GM12872 (cell line): ENCODE results near the gene UPF2.

Source experiments
- CTCF ChIP-seq: IDR thresholded peaks from 3 replicates; pipeline ENCODE4 v1.5.1; 2011; ENCODE audit warnings: low read depth, mild to moderate bottlenecking, low read length, moderate library complexity; ENCODE audit not compliant: insufficient read depth

The UPF2 gene

GRCh38 chr10:11874568-11875493 lies 167.8 kb downstream of the UPF2 start:
- TF ChIP-seq CTCF, result no peak

GRCh38 chr10:11871466-11871865 lies 171.1 kb downstream of the UPF2 start:
- TF ChIP-seq CTCF, result no peak

- no peak for TF ChIP-seq CTCF
These were observed 171.7 kb downstream of the UPF2 start for GRCh38 chr10:11870900-11871400.

- no peak for TF ChIP-seq CTCF
These were observed 172.2 kb downstream of the UPF2 start for GRCh38 chr10:11870461-11870780.
